Stimulated activated CD8-positive, alpha-beta memory T cell treated with anti-CD3 and anti-CD28 coated beads, Interleukin-4, amount 100 ng/mL, for 24 hours (primary cell): Measurements from ENCODE around the gene ARHGDIG.
A peak's percentile ranks its signal among the peaks of the same experiment; 100 is the strongest.

Source experiments
- DNase-seq: peaks from one replicate; pipeline ENCODE4 v3.0.0-alpha.2; 2020; ENCODE audit warnings: low read depth

The ARHGDIG gene

DNA sequence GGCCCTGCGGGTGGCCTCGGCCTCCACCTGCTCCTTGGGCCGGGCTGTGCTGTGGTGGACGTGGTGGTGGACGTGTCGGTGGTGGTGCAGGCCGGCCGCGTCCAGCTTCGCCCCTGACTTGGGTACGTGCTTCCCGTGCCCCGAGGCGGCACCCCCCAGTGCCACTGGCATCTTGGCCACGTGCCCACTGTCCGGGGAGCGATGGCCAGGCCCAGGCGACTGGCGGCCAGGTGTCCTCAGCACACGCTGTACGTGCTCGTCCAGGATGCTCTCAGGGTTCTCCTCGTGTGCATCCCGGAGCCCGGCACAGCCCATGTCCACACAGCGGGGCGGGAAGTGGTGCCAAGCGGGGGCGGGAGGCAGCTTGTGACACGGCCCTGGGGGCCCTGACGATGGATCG is 17.4 kb downstream of the ARHGDIG start:
- DNase-seq = no peak

DNA sequence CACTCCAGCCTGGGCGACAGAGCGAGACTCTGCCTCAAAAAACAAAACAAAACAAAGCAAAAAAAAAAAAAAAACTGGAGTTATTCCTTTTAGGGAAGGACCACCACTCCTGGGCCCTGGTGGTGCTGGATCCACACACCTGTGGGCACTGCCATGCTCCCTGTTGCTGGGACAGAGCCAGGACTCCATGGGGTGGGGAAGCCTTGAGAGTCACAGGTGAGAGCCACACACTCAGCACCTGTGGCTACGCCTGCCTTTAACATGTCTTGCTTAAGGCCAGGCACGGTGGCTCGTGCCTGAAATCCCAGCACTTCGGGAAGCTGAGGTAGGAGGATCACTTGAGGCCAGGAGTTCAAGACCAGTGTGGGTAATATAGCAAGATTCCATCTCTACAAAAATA is 20.8 kb downstream of the ARHGDIG start:
- DNase-seq = no peak

DNA sequence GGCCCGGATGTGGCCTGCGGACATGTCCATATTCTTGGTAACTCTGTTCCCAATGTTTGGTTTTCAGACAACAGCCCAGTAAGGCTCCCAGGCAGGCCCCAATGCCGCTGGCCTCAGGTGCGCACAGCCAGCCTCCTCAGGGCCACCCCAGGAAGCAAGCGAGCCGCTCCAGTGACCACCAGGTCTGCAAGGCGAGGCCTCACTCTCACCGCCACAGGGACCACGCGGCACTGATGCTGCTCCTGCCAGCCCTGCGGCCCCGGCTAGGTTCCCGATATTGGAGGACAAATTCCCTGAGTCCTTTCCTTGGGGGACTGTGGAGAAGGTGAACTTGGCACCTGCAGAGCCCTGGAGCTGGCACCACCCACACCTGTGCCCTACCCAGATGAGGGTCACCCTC is 21.6 kb downstream of the ARHGDIG start:
- DNase-seq = no peak

DNA sequence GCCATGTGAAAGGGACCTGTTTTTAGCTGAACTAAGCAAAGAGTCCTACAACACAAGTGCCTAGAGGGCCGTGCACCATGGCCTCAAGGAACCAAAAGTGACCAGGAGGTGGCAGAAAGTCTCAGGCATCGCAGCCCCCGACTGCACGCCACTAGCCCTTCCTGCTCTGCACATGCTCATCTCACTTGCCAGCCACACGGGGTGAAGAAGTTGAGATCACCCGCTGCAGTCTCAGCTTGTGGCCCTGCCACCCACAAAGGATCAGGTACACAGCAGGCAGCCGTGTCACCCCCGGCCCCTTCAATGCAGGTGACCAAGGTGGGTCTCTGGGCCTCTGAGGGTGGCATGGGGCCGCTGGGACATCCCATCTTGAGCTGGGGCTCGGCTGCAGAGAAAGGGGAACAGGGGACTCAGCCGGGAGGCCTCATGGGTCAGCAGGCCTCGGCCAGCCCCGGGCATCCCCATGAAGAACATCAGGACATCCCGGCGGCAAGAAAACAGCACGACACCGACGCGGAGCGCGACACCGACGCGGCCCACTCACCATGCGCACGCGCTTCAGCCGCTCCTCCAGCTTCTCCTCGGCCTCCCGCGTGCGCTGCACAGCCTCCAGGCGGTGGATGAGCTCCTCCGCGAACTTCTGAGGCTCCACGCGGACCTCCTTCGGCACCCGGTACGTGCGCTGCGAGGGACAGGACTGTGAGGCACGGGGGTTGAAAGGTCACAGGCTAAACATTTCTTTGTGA is 23.5 kb downstream of the ARHGDIG start:
- DNase-seq = no peak

DNA sequence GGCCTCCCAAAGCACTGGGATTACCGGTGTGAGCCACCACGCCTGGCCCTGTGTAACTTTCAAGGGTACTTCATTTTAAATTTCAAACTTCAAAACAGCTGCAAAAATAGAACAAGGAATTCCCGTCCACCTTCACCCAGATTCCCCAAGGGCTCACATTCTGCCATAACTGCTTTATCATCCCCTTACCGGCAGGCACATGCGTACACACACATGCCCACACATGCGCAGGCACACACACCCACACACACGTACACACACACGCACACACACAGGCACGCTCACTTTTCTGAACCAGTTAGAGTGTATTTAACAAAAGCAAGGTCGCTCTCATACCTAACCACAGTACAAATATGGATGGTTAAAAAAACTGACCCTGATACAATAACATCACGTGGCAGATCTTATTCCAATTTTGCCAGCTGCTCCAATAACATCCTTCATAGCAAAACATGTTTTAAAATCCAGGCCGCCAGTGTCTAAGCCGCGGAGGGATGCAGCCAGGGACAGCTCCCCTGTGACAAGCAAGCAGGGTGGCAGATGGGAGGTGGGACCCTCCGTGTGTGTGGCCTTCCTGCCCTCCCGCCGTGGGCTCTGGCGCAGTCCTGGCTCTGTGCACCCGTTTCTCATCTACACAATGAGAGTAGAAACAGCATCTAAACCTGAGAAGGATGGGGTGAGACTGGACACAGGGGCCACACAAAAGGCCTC is 25.7 kb downstream of the ARHGDIG start:
- no peak for DNase-seq

GRCh38 chr16:306911-307370 is 26.6 kb downstream of the ARHGDIG start:
- no peak for DNase-seq

GRCh38 chr16:307691-308312 is 27.4 kb downstream of the ARHGDIG start:
- no peak for DNase-seq

DNA sequence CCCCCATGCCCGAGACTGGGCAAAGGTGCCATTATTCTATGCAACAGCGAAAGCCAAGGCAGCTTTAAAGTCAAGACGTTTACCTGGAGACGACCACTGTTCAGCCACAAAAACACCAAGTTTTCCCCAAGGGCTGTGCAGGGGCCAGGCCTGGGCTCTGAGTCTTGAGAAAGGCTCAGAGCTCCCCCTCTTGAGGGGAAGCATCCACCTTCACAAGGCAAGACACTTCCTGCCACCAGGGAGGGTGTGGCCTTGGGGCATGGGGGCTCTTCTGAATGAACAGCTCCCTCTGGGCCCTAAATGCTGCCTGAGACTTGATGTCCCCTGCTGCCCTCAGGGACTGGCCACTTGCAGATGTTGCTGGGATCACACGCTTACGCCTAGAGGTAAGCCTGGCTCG is 29.1 kb downstream of the ARHGDIG start:
- DNase-seq = no peak

- no peak for DNase-seq
Observed at GRCh38 chr16:311725-312124, 31.3 kb downstream of the ARHGDIG start.

DNA sequence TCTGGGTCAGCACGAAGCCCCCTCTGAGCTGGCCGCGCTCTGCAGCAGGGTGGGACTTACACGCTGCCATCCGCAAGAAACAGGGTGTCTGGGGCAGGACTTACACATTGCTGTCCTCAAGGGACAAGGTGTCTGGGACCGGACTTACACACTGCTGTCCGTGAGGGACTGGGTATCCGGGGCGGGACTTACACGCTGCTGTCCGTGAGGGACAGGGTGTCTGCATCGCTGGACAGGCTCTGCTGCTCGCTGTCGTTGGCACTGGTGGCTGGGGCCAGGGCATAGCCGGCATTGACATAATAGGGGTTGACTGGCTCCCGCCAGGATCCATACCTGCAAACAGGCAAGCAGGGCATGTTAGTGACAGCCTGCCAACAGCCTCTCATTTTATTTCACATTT is 34.0 kb downstream of the ARHGDIG start:
- DNase-seq = no peak

DNA sequence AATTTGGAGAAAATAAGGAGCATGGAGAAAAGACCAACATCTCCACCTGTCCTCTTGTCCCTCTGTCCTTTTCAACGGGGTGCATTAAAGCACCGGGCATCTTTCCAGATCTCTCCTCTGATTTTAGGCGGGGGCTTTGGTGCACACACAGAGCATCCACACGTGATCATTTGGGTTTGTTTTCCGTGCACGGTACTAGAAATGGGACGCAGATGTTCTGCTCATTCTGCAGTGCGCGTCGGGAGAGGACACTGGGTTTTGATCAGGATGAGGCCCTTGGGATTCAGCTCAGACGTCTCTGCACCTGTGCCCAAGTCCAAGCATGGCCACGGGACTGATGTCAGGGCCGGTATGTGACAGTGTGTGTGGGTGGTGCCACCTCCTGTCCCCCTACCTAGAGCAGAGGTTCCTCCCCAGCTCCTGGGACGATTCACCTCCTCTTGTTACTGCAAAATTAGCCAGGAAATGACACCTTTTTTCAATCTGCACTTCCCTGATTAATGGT is 34.5 kb downstream of the ARHGDIG start:
- no peak for DNase-seq

DNA sequence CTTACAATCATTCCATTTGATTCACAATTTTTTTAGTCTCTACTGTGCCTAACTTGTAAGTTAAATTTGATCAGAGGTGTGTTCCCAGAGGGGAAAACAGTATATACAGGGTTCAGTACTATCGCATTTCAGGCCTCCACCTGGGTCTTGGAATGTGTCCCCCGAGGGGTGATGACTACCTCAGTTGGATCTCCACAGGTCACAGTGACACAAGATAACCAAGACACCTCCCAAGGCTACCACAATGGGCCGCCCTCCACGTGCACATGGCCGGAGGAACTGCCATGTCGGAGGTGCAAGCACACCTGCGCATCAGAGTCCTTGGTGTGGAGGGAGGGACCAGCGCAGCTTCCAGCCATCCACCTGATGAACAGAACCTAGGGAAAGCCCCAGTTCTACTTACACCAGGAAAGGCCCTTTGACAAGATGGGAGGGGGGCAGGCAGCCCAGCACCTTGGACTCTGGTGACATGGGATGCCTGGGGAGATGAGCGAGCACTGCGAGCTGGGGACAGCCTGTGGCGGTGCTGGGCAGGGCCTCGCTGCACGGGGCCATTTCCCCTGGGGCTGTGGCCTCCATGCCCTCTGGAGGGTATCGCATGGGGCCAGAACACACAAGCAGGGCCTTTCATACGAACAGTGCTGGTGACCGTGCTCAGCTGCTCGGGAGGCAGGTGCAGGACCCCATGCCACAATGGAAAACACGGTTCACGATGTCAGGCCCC is 36.5 kb downstream of the ARHGDIG start:
- no peak for DNase-seq

DNA sequence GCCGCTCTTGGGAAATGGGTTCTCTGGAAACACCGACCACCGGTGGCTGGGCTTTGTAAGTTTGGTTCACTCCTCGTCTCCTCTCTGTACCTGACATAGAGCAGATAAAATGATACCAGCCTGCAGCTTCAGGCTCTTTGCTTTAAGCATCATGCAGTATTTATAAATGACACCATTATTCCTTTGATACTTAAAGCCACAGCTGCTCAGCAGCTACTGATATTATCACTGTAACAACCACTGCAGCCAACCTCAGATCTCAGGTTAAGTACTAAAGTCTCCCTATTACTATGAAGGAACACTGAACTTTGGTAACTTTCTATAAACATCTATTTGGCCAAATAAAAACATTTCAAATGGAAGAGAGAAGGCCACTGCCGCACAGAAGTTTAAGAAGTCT is 37.2 kb downstream of the ARHGDIG start:
- no peak for DNase-seq

- no peak for DNase-seq
Observed at GRCh38 chr16:318628-319027, 38.2 kb downstream of the ARHGDIG start.

GRCh38 chr16:320206-320605 is 39.8 kb downstream of the ARHGDIG start:
- DNase-seq = no peak

GRCh38 chr16:321532-321931 is 41.1 kb downstream of the ARHGDIG start:
- no peak for DNase-seq

DNA sequence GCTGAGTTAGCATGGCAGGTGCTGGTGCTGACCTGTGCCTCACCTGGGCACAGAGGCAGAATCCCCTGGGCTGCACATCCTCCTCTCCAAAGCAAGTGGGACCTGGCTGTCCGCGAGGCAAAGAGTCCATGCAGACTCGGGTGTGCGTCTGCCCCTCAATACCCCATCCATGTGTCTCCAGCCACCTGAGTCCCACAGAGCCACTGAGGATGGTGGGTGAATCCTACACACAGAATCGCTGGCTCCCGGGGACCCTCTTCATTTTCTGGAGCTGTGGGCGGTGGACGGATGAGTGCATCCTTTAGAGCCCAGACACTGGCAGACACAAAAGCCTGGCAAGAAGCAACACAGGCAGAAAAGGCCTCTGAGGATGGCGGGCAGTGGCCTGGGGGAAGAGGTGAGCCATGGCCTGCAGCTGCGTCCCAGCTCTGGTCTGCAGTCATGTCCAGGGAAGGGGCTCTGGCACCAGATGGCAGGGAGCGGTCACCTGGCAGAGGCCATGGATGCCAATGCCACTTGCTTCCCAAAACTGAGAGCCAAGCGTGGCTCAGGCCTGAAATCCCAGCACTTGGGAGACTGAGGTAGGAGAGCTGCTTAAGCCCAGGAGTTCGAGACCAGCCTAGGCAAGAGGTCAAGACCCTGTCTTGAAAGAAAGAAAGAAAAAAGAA is 42.2 kb downstream of the ARHGDIG start:
- no peak for DNase-seq

DNA sequence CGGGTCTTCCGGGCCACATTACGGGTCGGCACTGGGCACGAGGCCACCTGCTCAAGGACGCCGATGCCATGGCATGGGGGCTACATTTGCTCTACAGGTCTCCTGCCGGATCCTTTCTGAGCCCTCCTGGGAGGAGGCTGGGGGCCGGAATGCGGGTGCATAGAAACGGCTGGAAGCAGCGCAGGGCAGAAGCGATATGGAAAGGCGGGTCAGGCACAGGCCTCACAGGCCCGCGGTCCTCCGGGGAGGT is 43.7 kb downstream of the ARHGDIG start:
- no peak for DNase-seq

DNA sequence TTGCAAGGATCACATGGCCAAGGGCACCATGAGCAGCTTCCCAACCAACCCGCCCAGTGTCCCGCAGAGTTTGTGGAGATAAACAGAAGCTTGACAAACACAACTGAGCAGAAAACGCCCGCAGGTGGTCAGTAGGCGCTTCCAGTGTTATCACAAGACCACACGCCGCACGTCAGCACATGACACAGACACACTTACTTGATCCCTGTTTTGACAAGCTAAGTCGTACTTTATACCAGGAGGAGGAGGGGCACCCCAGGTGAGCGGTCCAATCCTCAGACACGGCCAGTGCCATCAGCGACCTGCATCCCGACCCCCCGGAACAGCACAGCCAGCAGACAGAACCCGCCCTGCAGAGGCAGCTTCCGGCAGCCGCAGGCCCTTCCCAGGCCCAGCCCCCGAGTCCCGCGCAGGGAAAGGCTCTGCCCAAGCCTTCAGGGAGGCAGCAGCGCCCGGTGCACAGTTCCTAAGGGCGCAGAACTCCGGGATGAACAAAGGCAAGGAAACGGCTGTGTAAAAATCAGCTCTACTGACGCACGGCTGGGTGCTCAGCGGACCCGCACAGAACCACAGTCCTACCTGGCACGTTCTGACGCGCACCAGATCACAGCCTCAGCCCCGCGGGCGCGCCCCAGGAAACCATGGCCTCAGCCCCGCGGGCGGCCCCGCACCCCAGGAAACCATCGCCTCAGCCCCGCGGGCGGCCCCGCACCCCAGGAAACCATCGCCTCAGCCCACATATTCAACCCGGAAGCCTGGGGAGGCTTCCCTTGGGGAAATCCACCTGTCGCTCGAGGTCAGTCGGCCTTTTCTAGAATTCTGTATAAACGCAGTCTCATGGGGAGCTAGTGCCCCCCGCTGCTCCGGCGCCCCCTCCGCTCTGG is 44.3 kb downstream of the ARHGDIG start:
- DNase-seq = peak; percentile 51

DNA sequence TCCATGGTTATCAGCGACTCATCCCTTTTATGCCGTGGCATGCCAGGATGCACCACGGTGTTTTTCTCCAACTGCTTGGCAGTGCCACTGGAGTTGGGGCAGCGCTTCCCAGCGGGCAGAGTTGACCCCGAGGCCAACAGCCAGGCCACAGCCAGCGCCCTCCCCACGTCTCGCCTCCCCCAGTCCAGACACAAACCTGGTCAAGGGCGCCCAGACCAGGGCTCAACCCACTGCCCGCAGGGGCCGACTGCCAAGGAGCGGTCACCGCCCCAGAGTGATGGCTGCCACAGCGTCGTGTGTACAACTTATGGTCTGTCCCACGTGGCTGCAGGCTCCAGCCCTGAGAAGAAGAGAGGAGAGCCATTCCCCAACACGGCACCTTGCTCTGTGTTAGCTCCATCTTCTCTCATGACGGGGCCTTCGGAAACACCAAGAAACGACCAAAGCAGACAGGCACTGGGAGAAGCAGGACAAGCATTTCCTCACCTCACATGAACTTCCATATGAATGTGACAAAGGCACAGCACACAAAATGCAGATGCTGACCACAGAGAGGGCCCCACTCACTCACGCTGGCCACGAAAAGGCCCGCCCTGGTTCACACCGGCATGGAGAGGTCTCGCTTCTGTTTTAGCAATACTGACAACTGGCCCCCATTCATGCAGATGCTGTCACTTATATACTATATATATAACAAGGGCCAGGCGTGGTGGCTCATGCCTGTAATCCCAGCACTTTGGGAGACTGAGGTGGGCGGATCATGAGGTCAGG is 45.2 kb downstream of the ARHGDIG start:
- DNase-seq = no peak
